HUES48 (cell line): ENCODE data around the gene PIAS4.
"Not testable (repeated sequence)": the region's sequence is repeated elsewhere in the genome, so short reads cannot be mapped to it uniquely, and the experiment has no call there.

ENCODE experiments used
- H3K27ac ChIP-seq: one replicate; pipeline ENCODE4 v1.7.0; 2013; ENCODE audit warnings: low read depth, low read length, inconsistent platforms
- H3K27me3 ChIP-seq: 2 replicates; pipeline ENCODE4 v1.6.1; 2013; ENCODE audit warnings: mild to moderate bottlenecking, low read length; ENCODE audit not compliant: control insufficient read depth, insufficient read depth
- H3K36me3 ChIP-seq: 2 replicates; pipeline ENCODE4 v1.6.1; 2013; ENCODE audit warnings: low read length; ENCODE audit not compliant: control insufficient read depth, insufficient read depth
- H3K4me1 ChIP-seq: 2 replicates; pipeline ENCODE4 v1.6.1; 2013; ENCODE audit warnings: mild to moderate bottlenecking, low read length; ENCODE audit not compliant: control insufficient read depth, insufficient read depth
- H3K4me3 ChIP-seq: 2 replicates; pipeline ENCODE4 v1.5.1; 2013; ENCODE audit warnings: mild to moderate bottlenecking, low read depth, low read length
- H3K9ac ChIP-seq: 2 replicates; pipeline ENCODE4 v1.6.1; 2013; ENCODE audit warnings: mild to moderate bottlenecking, low read depth, low read length, moderate library complexity
- H3K9me3 ChIP-seq: 2 replicates; pipeline ENCODE4 v1.6.1; 2013; ENCODE audit warnings: low read length; ENCODE audit not compliant: control insufficient read depth, insufficient read depth

The PIAS4 gene

DNA sequence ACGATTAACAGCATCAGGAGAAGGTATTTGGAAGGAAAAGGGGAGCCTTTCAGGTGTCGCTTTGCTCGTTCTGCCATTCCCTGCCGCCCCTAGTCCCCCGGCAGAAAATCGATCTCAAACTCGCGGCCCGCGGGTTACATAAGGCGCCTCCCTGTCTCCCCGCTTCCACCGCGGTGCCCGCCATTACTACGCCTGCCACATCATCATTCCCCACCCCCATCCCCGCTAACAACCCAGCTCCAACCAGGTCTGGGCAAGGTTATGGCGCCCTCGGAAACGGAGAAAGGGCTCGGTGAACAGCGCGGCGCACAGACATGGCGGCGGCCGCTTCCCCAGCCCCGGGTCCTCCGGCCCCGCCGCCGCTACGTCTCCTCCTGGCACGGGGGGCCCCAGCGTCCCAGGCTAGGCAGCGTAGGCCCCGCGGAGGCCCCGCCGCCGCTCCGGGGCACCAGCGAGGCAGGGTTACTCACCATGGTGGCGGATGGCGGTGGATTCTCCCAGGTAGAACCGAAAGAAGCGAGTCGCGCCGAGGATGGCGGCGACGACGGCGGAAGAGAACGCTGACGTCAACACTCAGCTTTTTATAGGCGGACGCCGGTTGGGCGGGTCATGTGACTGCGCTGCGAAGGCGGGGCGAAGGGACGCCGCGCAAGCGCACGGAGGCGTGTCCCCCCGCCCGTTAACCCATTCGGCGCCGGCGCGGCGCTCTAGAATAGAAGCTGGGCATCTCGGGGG lies 22.5 kb upstream of the PIAS4 start, which contains the start of gene EEF2:
Gene EEF2, minus strand, starts transcription at position 556 of the 735 bp plus-strand sequence. Its CDS starts 83 bp downstream, at position 473.
- H3K36me3 ChIP-seq: peaks cover 45% of the 10 kb centered on the region
- H3K27ac ChIP-seq: peak within 1 kb of the TSS; percentile 97
- H3K4me1 ChIP-seq: peaks cover 23% of the 10 kb centered on the region
- H3K27me3 ChIP-seq: 0 out of 2 replicates have a peak, but pooled peaks cover 3% of the 10 kb centered on the region
- peak within 1 kb of the TSS; percentile 96 for H3K4me3 ChIP-seq
- H3K9ac ChIP-seq: peak within 1 kb of the TSS; percentile 98
- H3K9me3 ChIP-seq: no peaks in the 10 kb centered on the region

DNA sequence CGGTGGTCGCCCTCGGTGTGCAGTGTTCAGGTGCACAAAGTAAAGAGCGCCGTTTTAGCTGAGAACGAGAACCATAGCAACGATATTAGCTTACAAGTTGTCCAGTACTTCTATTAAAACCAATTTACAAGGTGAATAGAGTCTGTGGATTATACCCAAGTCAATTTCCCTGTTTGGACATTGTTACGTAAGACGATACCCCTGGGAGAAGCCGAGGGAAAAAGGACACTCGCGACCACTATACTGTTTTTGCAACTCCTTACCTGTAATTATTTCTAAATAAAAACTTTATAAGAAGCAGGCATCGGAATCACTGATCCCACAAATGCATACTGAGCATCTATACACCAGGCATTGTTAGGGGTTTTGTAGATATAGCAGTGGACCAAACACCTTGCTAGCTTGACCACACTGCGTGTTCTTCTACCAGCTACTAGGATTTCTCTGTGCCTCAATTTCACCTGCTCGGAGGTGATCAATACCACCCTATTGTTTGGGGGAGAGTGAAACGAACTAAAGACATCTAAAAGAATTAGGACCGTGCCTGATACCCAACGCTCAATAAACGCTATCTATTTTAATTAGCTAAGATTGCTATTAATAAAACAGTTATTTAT lies 21.8 kb upstream of the PIAS4 start:
- Histone ChIP-seq H3K27me3 (0 out of 2 replicates have a peak, but pooled peaks cover 3% of the 10 kb centered on the region), H3K4me1 (peaks cover 23% of the 10 kb centered on the region), H3K36me3 (peaks cover 38% of the 10 kb centered on the region), H3K9me3 (no peaks in the 10 kb centered on the region), H3K4me3 (peak overlapping the region; percentile 96), H3K27ac (peak overlapping the region; percentile 48), H3K9ac (no peak overlapping the region)

DNA sequence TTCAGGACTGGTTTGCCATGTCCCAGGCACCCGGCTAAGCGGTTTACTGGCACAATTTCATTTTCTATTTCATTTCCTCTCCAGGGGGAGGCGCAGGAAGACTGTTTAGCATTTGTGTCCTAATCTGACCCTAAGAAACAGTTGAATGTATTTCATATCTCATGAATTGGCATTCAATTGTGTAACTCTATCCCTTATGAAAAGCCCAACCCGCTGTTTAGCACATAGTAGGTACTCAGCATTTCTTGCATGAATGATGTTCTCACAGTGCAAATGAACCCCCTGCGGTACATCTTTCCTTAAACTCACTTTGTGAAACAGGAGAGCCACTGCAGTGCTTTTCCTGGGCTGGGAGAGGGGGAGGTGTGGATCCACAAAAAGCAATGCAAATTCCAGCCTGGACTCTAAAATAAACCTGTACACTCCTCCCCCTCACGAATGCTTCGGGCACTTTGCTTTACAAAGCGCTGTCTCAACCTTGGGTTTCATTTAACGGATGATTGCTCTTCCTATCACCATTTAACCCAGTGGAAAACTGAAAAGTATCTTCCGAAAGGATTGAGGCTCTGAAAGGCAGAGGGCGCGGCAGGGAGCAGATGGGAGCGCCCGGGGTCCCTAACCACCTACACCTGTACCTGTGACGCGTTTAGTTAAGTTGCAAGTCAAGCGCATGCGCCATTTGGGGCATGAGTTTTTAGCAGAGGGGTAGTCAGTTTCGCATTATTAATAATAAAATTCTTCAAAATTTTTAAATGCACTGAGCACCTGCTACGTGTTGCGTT lies 21.1 kb upstream of the PIAS4 start:
- peaks cover 23% of the 10 kb centered on the region for H3K4me1 ChIP-seq

DNA sequence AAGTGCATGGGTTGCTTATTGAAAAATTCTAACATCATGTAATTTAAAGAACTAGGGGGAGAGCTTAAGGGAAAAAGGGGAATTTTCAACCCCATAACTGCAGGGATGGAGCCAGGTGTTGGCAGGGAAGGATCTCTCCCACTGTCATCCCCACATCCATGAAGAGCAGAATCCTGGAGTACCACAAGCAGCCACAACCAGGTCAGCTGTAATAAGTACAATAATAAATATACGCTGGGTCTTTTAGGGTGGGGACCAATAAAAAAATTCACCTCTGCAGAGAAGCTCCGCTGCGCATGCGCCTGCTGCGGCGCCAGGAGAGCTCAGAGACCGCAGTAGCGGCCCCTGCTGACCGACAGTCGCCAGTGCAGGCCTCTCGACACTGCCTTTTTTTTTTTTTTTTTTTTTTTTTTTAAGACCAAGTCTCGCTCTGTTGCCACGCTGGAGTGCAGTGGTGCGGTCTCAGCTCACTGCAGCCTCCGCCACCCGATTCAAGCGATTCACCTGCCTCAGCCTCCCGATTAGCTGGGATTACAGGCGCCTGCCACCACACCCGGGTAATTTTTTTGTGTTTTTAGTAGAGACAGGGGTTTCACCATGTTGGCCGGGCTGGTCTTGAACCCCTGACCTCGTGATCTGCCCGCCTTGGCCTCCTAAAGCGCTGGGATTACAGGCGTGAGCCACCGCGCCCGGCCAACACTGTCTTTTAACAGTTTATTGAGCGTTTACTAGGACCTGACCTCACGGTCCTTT lies 19.7 kb upstream of the PIAS4 start:
- no peaks in the 10 kb centered on the region for H3K9me3 ChIP-seq
- H3K36me3 ChIP-seq: peaks cover 18% of the 10 kb centered on the region
- no peak overlapping the region for H3K27ac ChIP-seq
- H3K9ac ChIP-seq: no peak overlapping the region
- H3K27me3 ChIP-seq: 0 out of 2 replicates have a peak, but pooled peaks cover 3% of the 10 kb centered on the region
- H3K4me1 ChIP-seq: peaks cover 23% of the 10 kb centered on the region
- H3K4me3 ChIP-seq: peak overlapping the region; percentile 96

More for the DNA sequence above, 21.1 kb upstream of the PIAS4 start:
- Histone ChIP-seq H3K9ac (no peak overlapping the region), H3K9me3 (no peaks in the 10 kb centered on the region), H3K4me3 (peak overlapping the region; percentile 96), H3K27me3 (0 out of 2 replicates have a peak, but pooled peaks cover 3% of the 10 kb centered on the region), H3K36me3 (peaks cover 31% of the 10 kb centered on the region), H3K27ac (peak overlapping the region; percentile 48)

- Histone ChIP-seq H3K27me3 (0 out of 2 replicates have a peak, but pooled peaks cover 1% of the 10 kb centered on the region), H3K27ac (no peak overlapping the region), H3K9me3 (no peaks in the 10 kb centered on the region), H3K9ac (no peak overlapping the region), H3K36me3 (no peaks in the 10 kb centered on the region), H3K4me3 (no peak overlapping the region), H3K4me1 (peaks cover 13% of the 10 kb centered on the region)
Measured at GRCh38 chr19:3990815-3991117, 16.8 kb upstream of the PIAS4 start.

DNA sequence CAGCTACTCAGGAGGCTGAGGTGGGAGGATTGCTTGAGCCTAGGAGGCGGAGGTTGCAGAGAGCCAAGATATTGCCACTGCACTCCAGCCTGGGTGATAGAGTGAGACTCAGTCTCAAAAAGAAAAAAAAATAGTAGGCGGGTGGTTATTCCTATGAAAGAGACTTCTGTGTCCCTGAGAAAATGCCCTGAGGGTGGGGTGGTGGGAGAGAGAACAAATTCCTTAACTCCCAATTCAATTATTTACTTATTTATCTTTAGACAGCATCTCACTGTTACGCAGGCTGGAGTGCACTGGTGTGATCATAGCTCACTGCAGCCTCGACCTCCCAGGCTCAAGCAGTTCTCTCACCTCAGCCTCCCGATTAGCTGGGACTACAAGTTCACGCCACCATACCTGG lies 11.9 kb upstream of the PIAS4 start:
- Histone ChIP-seq H3K36me3 (no peaks in the 10 kb centered on the region), H3K9ac (no peak overlapping the region), H3K27me3 (no peaks in the 10 kb centered on the region), H3K4me1 (no peaks in the 10 kb centered on the region), H3K27ac (no peak overlapping the region), H3K9me3 (no peaks in the 10 kb centered on the region), H3K4me3 (no peak overlapping the region)

GRCh38 chr19:3998667-3999412 lies 8.7 kb upstream of the PIAS4 start:
- H3K27me3 ChIP-seq, H3K36me3 ChIP-seq, H3K9me3 ChIP-seq, H3K9ac ChIP-seq, H3K4me1 ChIP-seq, H3K4me3 ChIP-seq, H3K27ac ChIP-seq: not testable (repeated sequence)

DNA sequence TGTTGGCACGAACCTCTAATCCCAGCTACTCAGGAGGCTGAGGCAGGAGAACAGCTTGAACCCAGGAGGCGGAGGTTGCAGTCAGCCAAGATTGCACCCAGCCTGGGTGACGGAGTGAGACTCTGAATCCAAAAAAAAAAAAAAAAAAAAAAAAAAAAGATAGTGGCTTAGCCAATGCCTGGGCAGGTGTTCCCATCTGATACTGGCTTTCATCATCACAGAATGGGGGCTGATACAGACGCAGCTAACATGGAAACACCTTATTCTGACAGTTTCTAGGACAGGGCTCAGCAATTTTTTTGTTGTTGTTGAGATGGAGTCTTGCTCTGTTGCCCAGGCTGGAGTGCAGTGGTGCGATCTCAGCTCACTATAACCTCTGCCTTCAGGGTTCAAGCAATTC lies 6.7 kb upstream of the PIAS4 start:
- H3K9ac ChIP-seq, H3K27me3 ChIP-seq, H3K27ac ChIP-seq, H3K9me3 ChIP-seq, H3K4me3 ChIP-seq, H3K36me3 ChIP-seq, H3K4me1 ChIP-seq: not testable (repeated sequence)

GRCh38 chr19:4005436-4005835 lies 2.1 kb upstream of the PIAS4 start:
- not testable (repeated sequence) for H3K9ac ChIP-seq, H3K4me3 ChIP-seq, H3K36me3 ChIP-seq, H3K27ac ChIP-seq, H3K4me1 ChIP-seq, H3K9me3 ChIP-seq, H3K27me3 ChIP-seq
